GM18873 (cell line): ENCODE results near the gene ATRIP.
"Not testable (repeated sequence)": the region's sequence is repeated elsewhere in the genome, so short reads cannot be mapped to it uniquely, and the experiment has no call there.

ENCODE experiments used
- ATAC-seq: cut with Tn5 transposase; IDR thresholded peaks from one replicate; pipeline ENCODE4 v1.9.1; 2021; ENCODE audit warnings: mild to moderate bottlenecking, moderate library complexity, moderate number of reproducible peaks; ENCODE audit not compliant: unreplicated experiment, low FRiP score

ATRIP gene

GRCh38 chr3:48446425-48447193, at the start of gene ATRIP:
Gene ATRIP (plus strand): TSS chr3:48446737. CDS start chr3:48446846, 109 bp downstream.
- ATAC-seq: peak; percentile 69

GRCh38 chr3:48397767-48398681, 48.5 kb upstream of the ATRIP start:
- no peak for ATAC-seq

GRCh38 chr3:48398701-48399386, 47.7 kb upstream of the ATRIP start:
- ATAC-seq: no peak

GRCh38 chr3:48399387-48400172, 47.0 kb upstream of the ATRIP start:
- ATAC-seq: no peak

GRCh38 chr3:48400824-48401433, 45.6 kb upstream of the ATRIP start:
- no peak for ATAC-seq

- ATAC-seq: not testable (repeated sequence)
These were observed 45.1 kb upstream of the ATRIP start for GRCh38 chr3:48401434-48401901.

- ATAC-seq: no peak
These were observed 44.2 kb upstream of the ATRIP start for GRCh38 chr3:48402281-48402732.

- ATAC-seq: no peak
These were observed 43.6 kb upstream of the ATRIP start for GRCh38 chr3:48402907-48403306.

GRCh38 chr3:48403533-48404439, 42.8 kb upstream of the ATRIP start:
- no peak for ATAC-seq

GRCh38 chr3:48404440-48405342, 41.8 kb upstream of the ATRIP start:
- ATAC-seq: no peak

- ATAC-seq: no peak
These were observed 41.1 kb upstream of the ATRIP start for GRCh38 chr3:48405343-48405881.

GRCh38 chr3:48405971-48406370, 40.6 kb upstream of the ATRIP start:
- ATAC-seq: no peak

- ATAC-seq: no peak
These were observed 39.8 kb upstream of the ATRIP start for GRCh38 chr3:48406443-48407431.

GRCh38 chr3:48407542-48408099, 38.9 kb upstream of the ATRIP start:
- ATAC-seq: no peak

GRCh38 chr3:48408823-48409281, 37.7 kb upstream of the ATRIP start:
- ATAC-seq: no peak
